Calu3 (cell line): ENCODE results near the gene PAQR4. TPM values are rescaled to one million over a fixed set of nuclear protein-coding genes. Genes with fewer than 3 reads are reported as not detected.
"Not testable (repeated sequence)": the region's sequence is repeated elsewhere in the genome, so short reads cannot be mapped to it uniquely, and the experiment has no call there.

Experiments
- BruUV-seq: library from RNA; stranded (reverse); fragments of 400-500 nt; replicated peaks from 2 replicates; lab custom pipeline; 2021; lab: Mats Ljungman, UMichigan
- CTCF ChIA-PET: fragments of 300-600 bp; sonication (Branson Sonifier 250); formaldehyde crosslinking; loops from one replicate; lab custom pipeline; 2022; ENCODE audit warnings: antibody characterized with exemption; lab: Charles Lee
- DNase-seq: peaks from one replicate; pipeline ENCODE4 v3.0.0; 2022
- H3K27ac Mint-ChIP-seq: one replicate; pipeline ENCODE4 v1.8.0; 2022; ENCODE audit warnings: mixed read lengths; ENCODE audit not compliant: unreplicated experiment
- H3K27me3 Mint-ChIP-seq: one replicate; pipeline ENCODE4 v1.8.0; 2022; ENCODE audit warnings: mixed read lengths; ENCODE audit not compliant: unreplicated experiment
- H3K36me3 Mint-ChIP-seq: one replicate; pipeline ENCODE4 v1.8.0; 2022; ENCODE audit warnings: mild to moderate bottlenecking, moderate library complexity, mixed read lengths; ENCODE audit not compliant: insufficient read depth, unreplicated experiment
- H3K4me1 Mint-ChIP-seq: one replicate; pipeline ENCODE4 v1.8.0; 2022; ENCODE audit warnings: mild to moderate bottlenecking, low read depth, mixed read lengths; ENCODE audit not compliant: unreplicated experiment
- H3K4me3 Mint-ChIP-seq: one replicate; pipeline ENCODE4 v1.8.0; 2022; ENCODE audit warnings: mild to moderate bottlenecking, low read depth, moderate library complexity, mixed read lengths; ENCODE audit not compliant: unreplicated experiment
- H3K9me3 Mint-ChIP-seq: one replicate; pipeline ENCODE4 v1.8.0; 2022; ENCODE audit warnings: low read depth, mixed read lengths; ENCODE audit not compliant: unreplicated experiment
- intact Hi-C: fragments of 100-400 bp; cut with micrococcal nuclease; formaldehyde crosslinking; loops from one replicate; pipeline ENCODE4 v1.10.0; 2022; ENCODE audit not compliant: unreplicated experiment
- total RNA-seq: library from RNA; stranded (reverse); gene quantifications from 2 replicates; pipeline ENCODE4 v1.2.3, GENCODE V29; 2022
- TF ChIP-seq, protein P1 (sequence below): fragments of 200-600 bp; IDR thresholded peaks from one replicate; pipeline ENCODE4 v1.8.0; 2022; ENCODE audit warnings: antibody characterized with exemption; ENCODE audit not compliant: unreplicated experiment

Gene PAQR4
- total RNA-seq, 1 experiment from 2014 or later: 56.0 TPM

DNA sequence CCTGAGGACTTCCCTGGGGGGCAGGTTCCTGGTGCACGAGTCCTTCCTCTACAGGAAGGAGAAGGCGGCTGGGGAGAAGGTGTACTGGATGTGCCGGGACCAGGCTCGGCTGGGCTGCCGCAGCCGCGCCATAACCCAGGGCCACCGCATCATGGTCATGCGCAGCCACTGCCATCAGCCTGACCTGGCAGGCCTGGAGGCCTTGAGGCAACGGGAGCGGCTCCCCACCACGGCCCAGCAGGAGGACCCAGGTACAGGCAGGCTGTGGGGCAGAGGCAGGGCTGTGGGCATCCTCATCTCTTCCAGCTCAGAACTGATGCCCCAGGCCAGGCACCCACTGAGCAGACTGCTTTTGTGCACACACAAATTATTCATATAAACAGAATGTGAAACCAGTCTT lies 30.9 kb upstream of the PAQR4 start:
- Mint-ChIP-seq H3K4me3 (no peak overlapping the region), H3K36me3 (peaks cover 30% of the 10 kb centered on the region), H3K27me3 (no peaks in the 10 kb centered on the region), H3K27ac (no peak overlapping the region), H3K9me3 (no peaks in the 10 kb centered on the region), H3K4me1 (no peaks in the 10 kb centered on the region)
- CTCF ChIA-PET: interaction anchor here (1.5 kb wide), 1 partner anchor 11 kb away, joined by 6 read pairs; no protein-coding TSS in a partner anchor
- no peak for DNase-seq
- BruUV-seq: no TSS peak
- intact Hi-C loops: no loop called here
- TF ChIP-seq, protein P1, sequence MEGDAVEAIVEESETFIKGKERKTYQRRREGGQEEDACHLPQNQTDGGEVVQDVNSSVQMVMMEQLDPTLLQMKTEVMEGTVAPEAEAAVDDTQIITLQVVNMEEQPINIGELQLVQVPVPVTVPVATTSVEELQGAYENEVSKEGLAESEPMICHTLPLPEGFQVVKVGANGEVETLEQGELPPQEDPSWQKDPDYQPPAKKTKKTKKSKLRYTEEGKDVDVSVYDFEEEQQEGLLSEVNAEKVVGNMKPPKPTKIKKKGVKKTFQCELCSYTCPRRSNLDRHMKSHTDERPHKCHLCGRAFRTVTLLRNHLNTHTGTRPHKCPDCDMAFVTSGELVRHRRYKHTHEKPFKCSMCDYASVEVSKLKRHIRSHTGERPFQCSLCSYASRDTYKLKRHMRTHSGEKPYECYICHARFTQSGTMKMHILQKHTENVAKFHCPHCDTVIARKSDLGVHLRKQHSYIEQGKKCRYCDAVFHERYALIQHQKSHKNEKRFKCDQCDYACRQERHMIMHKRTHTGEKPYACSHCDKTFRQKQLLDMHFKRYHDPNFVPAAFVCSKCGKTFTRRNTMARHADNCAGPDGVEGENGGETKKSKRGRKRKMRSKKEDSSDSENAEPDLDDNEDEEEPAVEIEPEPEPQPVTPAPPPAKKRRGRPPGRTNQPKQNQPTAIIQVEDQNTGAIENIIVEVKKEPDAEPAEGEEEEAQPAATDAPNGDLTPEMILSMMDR: no peak

DNA sequence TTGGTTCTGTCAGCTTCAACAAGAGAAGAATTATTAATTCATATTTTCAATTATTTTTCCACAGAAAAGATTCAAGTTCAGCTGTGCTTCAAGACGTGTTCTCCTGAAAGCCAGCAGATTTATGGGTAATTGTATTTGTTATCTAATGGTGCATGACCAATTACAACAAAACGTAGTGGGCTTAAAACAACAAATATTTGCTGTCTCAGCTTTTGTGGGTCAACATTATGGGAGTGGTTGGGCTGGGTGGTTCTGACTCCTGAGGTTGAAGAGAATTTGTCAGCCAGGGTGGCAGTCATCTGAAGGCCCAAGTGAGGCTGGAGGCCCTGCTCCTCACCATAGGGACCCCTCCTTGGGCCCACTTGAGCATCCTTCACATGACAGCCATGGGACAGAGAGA lies 29.2 kb upstream of the PAQR4 start:
- intact Hi-C loops: no loop called here
- H3K36me3 Mint-ChIP-seq: peaks cover 24% of the 10 kb centered on the region
- H3K4me3 Mint-ChIP-seq: no peak overlapping the region
- BruUV-seq: no TSS peak
- no peaks in the 10 kb centered on the region for H3K4me1 Mint-ChIP-seq
- no peak overlapping the region for H3K27ac Mint-ChIP-seq
- CTCF ChIA-PET: interaction anchor here (1.5 kb wide), 1 partner anchor 13 kb away, joined by 6 read pairs; no protein-coding TSS in a partner anchor
- no peaks in the 10 kb centered on the region for H3K9me3 Mint-ChIP-seq
- TF ChIP-seq, protein P1: no peak
- no peak for DNase-seq
- H3K27me3 Mint-ChIP-seq: no peaks in the 10 kb centered on the region

DNA sequence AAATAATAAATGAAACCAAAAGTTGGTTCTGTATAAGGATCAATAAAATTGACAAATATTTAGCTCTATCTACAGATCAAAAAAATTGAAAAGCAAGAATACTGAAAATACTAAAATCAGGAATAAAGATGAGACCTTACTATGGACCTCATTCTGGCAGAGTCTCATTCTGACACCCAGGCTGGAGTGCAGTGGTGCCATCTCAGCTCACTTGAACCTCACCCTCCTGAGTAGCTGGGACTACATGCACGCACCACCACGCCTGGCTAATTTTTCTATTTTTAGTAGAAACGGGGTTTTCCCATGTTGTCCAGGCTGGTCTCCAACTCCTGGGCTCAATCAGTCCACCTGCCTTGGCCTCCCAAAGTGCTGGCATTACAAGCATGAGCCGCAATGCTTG lies 27.1 kb upstream of the PAQR4 start:
- peaks cover 4% of the 10 kb centered on the region for H3K36me3 Mint-ChIP-seq
- H3K27ac Mint-ChIP-seq: no peak overlapping the region
- TF ChIP-seq, protein P1: no peak
- CTCF ChIA-PET: interaction anchor here (0.6 to 0.8 kb wide), 2 partner anchors 19 to 665 kb away, joined by 6 read pairs; no protein-coding TSS in a partner anchor
- H3K9me3 Mint-ChIP-seq: no peaks in the 10 kb centered on the region
- no peak for DNase-seq
- no peak overlapping the region for H3K4me3 Mint-ChIP-seq
- BruUV-seq: no TSS peak
- no peaks in the 10 kb centered on the region for H3K27me3 Mint-ChIP-seq
- intact Hi-C loops: no loop called here
- H3K4me1 Mint-ChIP-seq: no peaks in the 10 kb centered on the region

DNA sequence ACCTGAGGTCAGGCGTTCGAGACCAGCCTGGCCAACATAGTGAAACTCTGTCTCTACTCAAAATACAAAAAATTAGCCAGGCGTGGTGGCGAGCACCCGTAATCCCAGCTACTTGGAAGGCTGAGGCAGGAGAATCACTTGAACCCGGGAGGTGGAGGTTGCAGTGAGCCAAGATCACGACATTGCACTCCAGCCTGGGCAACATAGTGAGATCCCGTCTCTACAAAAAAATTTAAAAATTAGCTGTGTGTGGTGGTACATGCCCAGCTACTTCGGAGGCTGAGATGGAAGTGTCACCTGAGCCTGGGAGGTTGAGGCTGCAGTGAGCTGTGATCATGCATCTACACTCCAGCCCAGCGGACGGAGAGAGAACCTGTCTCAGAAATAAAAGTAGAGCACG lies 25.4 kb upstream of the PAQR4 start:
- H3K36me3 Mint-ChIP-seq, CTCF ChIA-PET, H3K4me1 Mint-ChIP-seq, H3K9me3 Mint-ChIP-seq, DNase-seq, BruUV-seq, H3K4me3 Mint-ChIP-seq, intact Hi-C loops, H3K27ac Mint-ChIP-seq, H3K27me3 Mint-ChIP-seq: not testable (repeated sequence)

DNA sequence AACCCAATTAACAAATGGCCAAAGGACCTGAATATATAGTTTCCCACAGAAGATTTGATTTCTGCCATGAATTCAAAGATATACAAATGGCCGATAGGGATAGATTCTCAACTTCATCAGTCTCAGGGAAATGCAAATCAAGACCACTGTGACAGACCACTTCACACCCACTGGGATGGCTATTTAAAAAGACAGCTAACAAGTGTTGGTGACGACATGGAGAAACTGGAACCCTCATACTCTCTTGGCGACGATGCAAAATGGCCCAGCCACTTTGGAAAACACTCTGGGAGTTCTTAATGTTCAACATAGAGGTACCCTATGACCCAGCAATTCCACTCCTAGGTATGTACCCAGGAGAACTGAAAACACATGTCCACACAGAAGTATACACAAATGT lies 22.5 kb upstream of the PAQR4 start:
- BruUV-seq: no TSS peak
- CTCF ChIA-PET: interaction anchor here (0.9 kb wide), 1 partner anchor 15 kb away, joined by 3 read pairs; no protein-coding TSS in a partner anchor
- H3K4me1 Mint-ChIP-seq: no peaks in the 10 kb centered on the region
- DNase-seq: no peak
- intact Hi-C loops: no loop called here
- TF ChIP-seq, protein P1: no peak
- H3K27ac Mint-ChIP-seq: no peak overlapping the region
- peaks cover 4% of the 10 kb centered on the region for H3K36me3 Mint-ChIP-seq
- H3K4me3 Mint-ChIP-seq: no peak overlapping the region
- H3K9me3 Mint-ChIP-seq: no peaks in the 10 kb centered on the region
- H3K27me3 Mint-ChIP-seq: no peaks in the 10 kb centered on the region
